Esophagus squamous epithelium (tissue), 4 donors: Measurements from ENCODE around the gene USP53.

Experiments
- CTCF ChIP-seq, 6 experiments: fragments of 450-650 bp in 4 of 6; fragments of 200-600 bp in 2 of 6; sonication (generic) in 2 of 6; IDR thresholded peaks; one replicate each; pipeline ENCODE4 v1.5.1; 2016 to 2019; ENCODE audit warnings: antibody characterized with exemption in 6 of 6, mild to moderate bottlenecking in 4 of 6, moderate library complexity in 4 of 6
- POLR2A ChIP-seq, 4 donors: fragments of 450-650 bp; IDR thresholded peaks; one replicate each; pipeline ENCODE4 v1.6.1; 2017; ENCODE audit warnings: antibody characterized with exemption in 4 of 4, mild to moderate bottlenecking in 4 of 4, moderate library complexity in 3 of 4

GRCh38 chr4:119211867-119212233 lies 663 bp upstream of the USP53 start:
- TF ChIP-seq CTCF (IDR thresholded peaks at IDR 0.05) (peak in 1 of 6 experiments; percentile 16), POLR2A (IDR thresholded peaks at IDR 0.05) (no peak)
